ENCODE measurements around the gene ID4. TPM values are rescaled to one million over a fixed set of nuclear protein-coding genes. Genes with fewer than 3 reads are reported as not detected.

ID4 gene
- 10 to 100 TPM; 63.6 to 69.1 TPM for total RNA-seq

GRCh38 chr6:19836799-19837510, at the start of gene ID4:
Gene ID4, plus strand, starts transcription at chr6:19837370. Its CDS starts 385 bp downstream, at chr6:19837755.
- peak within 1 kb of the TSS; percentile 89 to 90 for H3K27ac ChIP-seq
- no peaks in the 10 kb centered on the region for H3K27me3 ChIP-seq (replicated peaks; ENCODE audit: insufficient read depth)
- H3K4me1 ChIP-seq (replicated peaks) = no peaks in the 10 kb centered on the region
- WGBS = under 1% methylated on average over 48 of the region's 71 CpGs
- DNase-seq (ENCODE audit: low spot score) = peak; percentile 98
- TF ChIP-seq POLR2A (IDR thresholded peaks at IDR 0.05) (peak; percentile 96), POLR2AphosphoS5 (IDR thresholded peaks at IDR 0.05) (peak; percentile 94), CTCF (IDR thresholded peaks at IDR 0.05) (no peak)
- H3K36me3 ChIP-seq = no peaks in the 10 kb centered on the region
- intact Hi-C loops (cut with DNase I) = loop anchor here (2.0 kb wide), 1 partner anchor 32 kb away; no protein-coding TSS in a partner anchor
- no peaks in the 10 kb centered on the region for H3K9me3 ChIP-seq
- H3K4me3 ChIP-seq = peak within 1 kb of the TSS; percentile 68 to 73

- H3K27me3 ChIP-seq (replicated peaks; ENCODE audit: insufficient read depth) = no peaks in the 10 kb centered on the region
- intact Hi-C loops (cut with DNase I) = no loop called here
- no peak for TF ChIP-seq CTCF (IDR thresholded peaks at IDR 0.05)
- no peak for TF ChIP-seq POLR2A (IDR thresholded peaks at IDR 0.05)
- TF ChIP-seq POLR2AphosphoS5 (IDR thresholded peaks at IDR 0.05) = no peak
- no peak overlapping the region for H3K4me3 ChIP-seq
- 90% methylated on average over 1 of the region's 1 CpG for WGBS
- no peaks in the 10 kb centered on the region for H3K9me3 ChIP-seq
- DNase-seq (ENCODE audit: low spot score) = no peak
- H3K36me3 ChIP-seq = no peaks in the 10 kb centered on the region
- no peak overlapping the region for H3K27ac ChIP-seq
- H3K4me1 ChIP-seq (replicated peaks) = no peaks in the 10 kb centered on the region
Observed at GRCh38 chr6:19788686-19789085, 48.5 kb upstream of the ID4 start.

GRCh38 chr6:19789100-19789803, 47.9 kb upstream of the ID4 start:
- no peak for DNase-seq (ENCODE audit: low spot score)
- Histone ChIP-seq H3K27ac (no peak overlapping the region), H3K9me3 (no peaks in the 10 kb centered on the region), H3K4me3 (no peak overlapping the region), H3K36me3 (no peaks in the 10 kb centered on the region), H3K27me3 (replicated peaks; ENCODE audit: insufficient read depth) (no peaks in the 10 kb centered on the region), H3K4me1 (replicated peaks) (no peaks in the 10 kb centered on the region)
- no peak for TF ChIP-seq CTCF (IDR thresholded peaks at IDR 0.05)
- no peak for TF ChIP-seq POLR2AphosphoS5 (IDR thresholded peaks at IDR 0.05)
- no peak for TF ChIP-seq POLR2A (IDR thresholded peaks at IDR 0.05)
- intact Hi-C loops (cut with DNase I) = no loop called here
- WGBS = 53% methylated on average over 6 of the region's 6 CpGs

GRCh38 chr6:19791267-19791666, 45.9 kb upstream of the ID4 start:
- Histone ChIP-seq H3K27me3 (replicated peaks; ENCODE audit: insufficient read depth) (no peaks in the 10 kb centered on the region), H3K36me3 (no peaks in the 10 kb centered on the region), H3K4me1 (replicated peaks) (no peaks in the 10 kb centered on the region), H3K27ac (no peak overlapping the region), H3K9me3 (no peaks in the 10 kb centered on the region), H3K4me3 (no peak overlapping the region)
- WGBS = 42% methylated on average over 2 of the region's 2 CpGs
- no peak for TF ChIP-seq POLR2A (IDR thresholded peaks at IDR 0.05)
- no peak for TF ChIP-seq POLR2AphosphoS5 (IDR thresholded peaks at IDR 0.05)
- TF ChIP-seq CTCF (IDR thresholded peaks at IDR 0.05) = no peak
- no peak for DNase-seq (ENCODE audit: low spot score)
- intact Hi-C loops (cut with DNase I) = no loop called here

All from prostate gland (tissue), 2 donors.